Vagina (tissue), 2 donors: ENCODE measurements around the gene CFAP61. TPM values are rescaled to one million over a fixed set of nuclear protein-coding genes. Genes with fewer than 3 reads are reported as not detected.

ENCODE experiments used
- DNase-seq, 2 donors: peaks; one replicate each; pipeline ENCODE4 v3.0.0-alpha.2; 2017; ENCODE audit errors: extremely low spot score in 2 of 2
- H3K27ac ChIP-seq: fragments of 200-600 bp; sonication (generic); one replicate; pipeline ENCODE4 v1.5.1; 2019
- H3K27me3 ChIP-seq: fragments of 200-600 bp; sonication (generic); one replicate; pipeline ENCODE4 v1.5.1; 2019
- H3K36me3 ChIP-seq, 2 donors: fragments of 200-600 bp; sonication (generic); one replicate each; pipeline ENCODE4 v1.5.1; 2017 to 2019
- H3K4me1 ChIP-seq: fragments of 200-600 bp; sonication (generic); one replicate; pipeline ENCODE4 v1.5.1; 2019
- H3K4me3 ChIP-seq, 2 donors: fragments of 200-600 bp; sonication (generic); 1 replicate in 1 of 2; 2 replicates in 1 of 2; pipeline ENCODE4 v1.5.1; 2016 to 2019
- H3K9me3 ChIP-seq: fragments of 200-600 bp; sonication (generic); one replicate; pipeline ENCODE4 v1.5.1; 2019
- CTCF ChIP-seq, 3 experiments: fragments of 450-650 bp in 2 of 3; fragments of 200-600 bp in 1 of 3; sonication (generic) in 1 of 3; IDR thresholded peaks; one replicate each; pipeline ENCODE4 v1.5.1; 2017 to 2019; ENCODE audit warnings: antibody characterized with exemption in 3 of 3, mild to moderate bottlenecking in 2 of 3, moderate library complexity in 2 of 3
- POLR2A ChIP-seq, 2 donors: fragments of 450-650 bp; IDR thresholded peaks; one replicate each; pipeline ENCODE4 v1.6.1; 2017; ENCODE audit warnings: antibody characterized with exemption in 2 of 2, mild to moderate bottlenecking in 2 of 2, moderate library complexity in 2 of 2
- POLR2AphosphoS5 ChIP-seq, 2 donors: sonication (generic); formaldehyde crosslinking; IDR thresholded peaks; one replicate each; pipeline ENCODE4 v1.9.0; 2017; ENCODE audit warnings: antibody characterized with exemption in 2 of 2, mild to moderate bottlenecking in 2 of 2, low read depth in 1 of 2; ENCODE audit not compliant: insufficient read depth in 1 of 2
- intact Hi-C: fragments of 100-400 bp; cut with DNase I; formaldehyde crosslinking; loops from one replicate; pipeline ENCODE4 v1.15.1; 2023
- total RNA-seq: library from RNA; depleted of rRNA; stranded (reverse); fragments of >200 nt; gene quantifications from one replicate; pipeline ENCODE4 v1.2.3, GENCODE V29; 2016

Gene CFAP61
- total RNA-seq, 1 donor from 2014 or later = 1.5 TPM

- no peak for DNase-seq
- Histone ChIP-seq H3K4me1 (no peaks in the 10 kb centered on the region), H3K9me3 (no peaks in the 10 kb centered on the region), H3K36me3 (no peaks in the 10 kb centered on the region), H3K27ac (no peak overlapping the region), H3K27me3 (no peaks in the 10 kb centered on the region), H3K4me3 (no peak overlapping the region)
- intact Hi-C loops = no loop called here
- no peak for TF ChIP-seq POLR2A (IDR thresholded peaks at IDR 0.05)
- no peak for TF ChIP-seq CTCF (IDR thresholded peaks at IDR 0.05)
Measured at GRCh38 chr20:20399531-20400500, 347.5 kb downstream of the CFAP61 start.

- intact Hi-C loops = no loop called here
- TF ChIP-seq CTCF (IDR thresholded peaks at IDR 0.05) (no peak), POLR2AphosphoS5 (IDR thresholded peaks at IDR 0.05; ENCODE audit: insufficient read depth in 1 of 2, low read depth in 1 of 2) (no peak), POLR2A (IDR thresholded peaks at IDR 0.05) (no peak)
- no peak overlapping the region for H3K27ac ChIP-seq
- no peak for DNase-seq
- H3K27me3 ChIP-seq = no peaks in the 10 kb centered on the region
- no peaks in the 10 kb centered on the region for H3K36me3 ChIP-seq
- no peak overlapping the region for H3K4me3 ChIP-seq
- H3K9me3 ChIP-seq = no peaks in the 10 kb centered on the region
- H3K4me1 ChIP-seq = no peaks in the 10 kb centered on the region
Measured at GRCh38 chr20:20401991-20402390, 349.7 kb downstream of the CFAP61 start.

- Histone ChIP-seq H3K36me3 (no peaks in the 10 kb centered on the region), H3K4me3 (no peak overlapping the region), H3K27me3 (no peaks in the 10 kb centered on the region), H3K27ac (no peak overlapping the region), H3K4me1 (no peaks in the 10 kb centered on the region), H3K9me3 (no peaks in the 10 kb centered on the region)
- TF ChIP-seq POLR2A (IDR thresholded peaks at IDR 0.05) = no peak
- no peak for TF ChIP-seq CTCF (IDR thresholded peaks at IDR 0.05)
- intact Hi-C loops = no loop called here
- DNase-seq = no peak
Measured at GRCh38 chr20:20404633-20405032, 352.3 kb downstream of the CFAP61 start.

- H3K27me3 ChIP-seq = no peaks in the 10 kb centered on the region
- TF ChIP-seq CTCF (IDR thresholded peaks at IDR 0.05) (no peak), POLR2A (IDR thresholded peaks at IDR 0.05) (no peak), POLR2AphosphoS5 (IDR thresholded peaks at IDR 0.05; ENCODE audit: insufficient read depth in 1 of 2, low read depth in 1 of 2) (no peak)
- no peak for DNase-seq
- H3K4me3 ChIP-seq = no peak overlapping the region
- no peaks in the 10 kb centered on the region for H3K4me1 ChIP-seq
- no peaks in the 10 kb centered on the region for H3K36me3 ChIP-seq
- intact Hi-C loops = no loop called here
- H3K9me3 ChIP-seq = no peaks in the 10 kb centered on the region
- no peak overlapping the region for H3K27ac ChIP-seq
Measured at GRCh38 chr20:20405623-20406022, 353.3 kb downstream of the CFAP61 start.

GRCh38 chr20:20406306-20406705 lies 354.0 kb downstream of the CFAP61 start:
- Histone ChIP-seq H3K4me3 (no peak overlapping the region), H3K9me3 (no peaks in the 10 kb centered on the region), H3K4me1 (no peaks in the 10 kb centered on the region), H3K27me3 (no peaks in the 10 kb centered on the region), H3K27ac (no peak overlapping the region), H3K36me3 (no peaks in the 10 kb centered on the region)
- DNase-seq = no peak
- intact Hi-C loops = no loop called here
- TF ChIP-seq POLR2A (IDR thresholded peaks at IDR 0.05) (no peak), POLR2AphosphoS5 (IDR thresholded peaks at IDR 0.05; ENCODE audit: insufficient read depth in 1 of 2, low read depth in 1 of 2) (no peak), CTCF (IDR thresholded peaks at IDR 0.05) (no peak)
